Stimulated activated naive CD8-positive, alpha-beta T cell treated with anti-CD3 and anti-CD28 coated beads, Interleukin-15, Interleukin-2, amounts not matched to agents 100 ng/mL and 50 ng/mL, for 24 hours (primary cell): ENCODE data around the gene ITPK1.
A peak's percentile ranks its signal among the peaks of the same experiment; 100 is the strongest.

ENCODE experiments used
- H3K27ac Mint-ChIP-seq: one replicate; pipeline ENCODE4 v1.8.0; 2021; ENCODE audit warnings: mild to moderate bottlenecking, mixed read lengths
- H3K27me3 Mint-ChIP-seq: one replicate; pipeline ENCODE4 v1.8.0; 2021; ENCODE audit warnings: mixed read lengths
- H3K36me3 Mint-ChIP-seq: one replicate; pipeline ENCODE4 v1.8.0; 2021; ENCODE audit warnings: low read depth, mixed read lengths
- H3K4me1 Mint-ChIP-seq: one replicate; pipeline ENCODE4 v1.8.0; 2021; ENCODE audit warnings: low read depth, mixed read lengths
- H3K4me3 Mint-ChIP-seq: one replicate; pipeline ENCODE4 v1.8.0; 2021; ENCODE audit warnings: mild to moderate bottlenecking, mixed read lengths
- H3K9me3 Mint-ChIP-seq: one replicate; pipeline ENCODE4 v1.8.0; 2021; ENCODE audit warnings: mixed read lengths

ITPK1 gene

GRCh38 chr14:93102141-93102540 lies 13.6 kb downstream of the ITPK1 start:
- Mint-ChIP-seq H3K9me3 (no peaks in the 10 kb centered on the region), H3K36me3 (no peaks in the 10 kb centered on the region), H3K4me1 (peaks cover 48% of the 10 kb centered on the region), H3K4me3 (no peak overlapping the region), H3K27ac (peak overlapping the region; percentile 61), H3K27me3 (no peaks in the 10 kb centered on the region)

GRCh38 chr14:93101181-93101580 lies 14.5 kb downstream of the ITPK1 start:
- Mint-ChIP-seq H3K9me3 (no peaks in the 10 kb centered on the region), H3K27ac (no peak overlapping the region), H3K36me3 (no peaks in the 10 kb centered on the region), H3K4me3 (no peak overlapping the region), H3K27me3 (no peaks in the 10 kb centered on the region), H3K4me1 (peaks cover 40% of the 10 kb centered on the region)

GRCh38 chr14:93100570-93100969 lies 15.2 kb downstream of the ITPK1 start:
- Mint-ChIP-seq H3K36me3 (no peaks in the 10 kb centered on the region), H3K4me3 (no peak overlapping the region), H3K27me3 (no peaks in the 10 kb centered on the region), H3K9me3 (no peaks in the 10 kb centered on the region), H3K27ac (no peak overlapping the region), H3K4me1 (peaks cover 43% of the 10 kb centered on the region)

GRCh38 chr14:93100100-93100499 lies 15.6 kb downstream of the ITPK1 start:
- peaks cover 44% of the 10 kb centered on the region for H3K4me1 Mint-ChIP-seq
- no peak overlapping the region for H3K27ac Mint-ChIP-seq
- H3K27me3 Mint-ChIP-seq = no peaks in the 10 kb centered on the region
- H3K9me3 Mint-ChIP-seq = no peaks in the 10 kb centered on the region
- no peaks in the 10 kb centered on the region for H3K36me3 Mint-ChIP-seq
- no peak overlapping the region for H3K4me3 Mint-ChIP-seq

GRCh38 chr14:93099643-93100042 lies 16.1 kb downstream of the ITPK1 start:
- H3K9me3 Mint-ChIP-seq = no peaks in the 10 kb centered on the region
- no peaks in the 10 kb centered on the region for H3K27me3 Mint-ChIP-seq
- no peak overlapping the region for H3K27ac Mint-ChIP-seq
- H3K4me1 Mint-ChIP-seq = peaks cover 44% of the 10 kb centered on the region
- no peak overlapping the region for H3K4me3 Mint-ChIP-seq
- H3K36me3 Mint-ChIP-seq = no peaks in the 10 kb centered on the region

GRCh38 chr14:93099196-93099595 lies 16.5 kb downstream of the ITPK1 start:
- no peak overlapping the region for H3K4me3 Mint-ChIP-seq
- H3K27ac Mint-ChIP-seq = no peak overlapping the region
- H3K4me1 Mint-ChIP-seq = peaks cover 39% of the 10 kb centered on the region
- no peaks in the 10 kb centered on the region for H3K9me3 Mint-ChIP-seq
- no peaks in the 10 kb centered on the region for H3K36me3 Mint-ChIP-seq
- H3K27me3 Mint-ChIP-seq = no peaks in the 10 kb centered on the region

- Mint-ChIP-seq H3K36me3 (no peaks in the 10 kb centered on the region), H3K4me3 (no peak overlapping the region), H3K4me1 (peaks cover 22% of the 10 kb centered on the region), H3K27ac (no peak overlapping the region), H3K27me3 (no peaks in the 10 kb centered on the region), H3K9me3 (no peaks in the 10 kb centered on the region)
Measured at GRCh38 chr14:93096691-93097322, 18.9 kb downstream of the ITPK1 start.

- H3K4me1 Mint-ChIP-seq = peaks cover 24% of the 10 kb centered on the region
- no peaks in the 10 kb centered on the region for H3K9me3 Mint-ChIP-seq
- no peaks in the 10 kb centered on the region for H3K36me3 Mint-ChIP-seq
- H3K27me3 Mint-ChIP-seq = no peaks in the 10 kb centered on the region
- no peak overlapping the region for H3K4me3 Mint-ChIP-seq
- no peak overlapping the region for H3K27ac Mint-ChIP-seq
Measured at GRCh38 chr14:93095742-93096510, 19.8 kb downstream of the ITPK1 start.

- no peaks in the 10 kb centered on the region for H3K36me3 Mint-ChIP-seq
- no peak overlapping the region for H3K4me3 Mint-ChIP-seq
- H3K27ac Mint-ChIP-seq = no peak overlapping the region
- peaks cover 31% of the 10 kb centered on the region for H3K4me1 Mint-ChIP-seq
- H3K9me3 Mint-ChIP-seq = no peaks in the 10 kb centered on the region
- no peaks in the 10 kb centered on the region for H3K27me3 Mint-ChIP-seq
Measured at GRCh38 chr14:93094121-93094918, 21.4 kb downstream of the ITPK1 start.

- no peaks in the 10 kb centered on the region for H3K9me3 Mint-ChIP-seq
- H3K4me1 Mint-ChIP-seq = peaks cover 31% of the 10 kb centered on the region
- H3K27ac Mint-ChIP-seq = peak overlapping the region; percentile 5
- no peaks in the 10 kb centered on the region for H3K27me3 Mint-ChIP-seq
- no peaks in the 10 kb centered on the region for H3K36me3 Mint-ChIP-seq
- H3K4me3 Mint-ChIP-seq = no peak overlapping the region
Measured at GRCh38 chr14:93092606-93093556, 22.8 kb downstream of the ITPK1 start.

GRCh38 chr14:93091666-93092065 lies 24.1 kb downstream of the ITPK1 start:
- H3K9me3 Mint-ChIP-seq = no peaks in the 10 kb centered on the region
- H3K27me3 Mint-ChIP-seq = no peaks in the 10 kb centered on the region
- peaks cover 42% of the 10 kb centered on the region for H3K4me1 Mint-ChIP-seq
- peak overlapping the region; percentile 26 for H3K27ac Mint-ChIP-seq
- no peaks in the 10 kb centered on the region for H3K36me3 Mint-ChIP-seq
- no peak overlapping the region for H3K4me3 Mint-ChIP-seq

- Mint-ChIP-seq H3K27ac (no peak overlapping the region), H3K4me1 (peaks cover 44% of the 10 kb centered on the region), H3K4me3 (no peak overlapping the region), H3K27me3 (no peaks in the 10 kb centered on the region), H3K9me3 (no peaks in the 10 kb centered on the region), H3K36me3 (no peaks in the 10 kb centered on the region)
Measured at GRCh38 chr14:93090826-93091555, 24.7 kb downstream of the ITPK1 start.

GRCh38 chr14:93089521-93090269 lies 26.0 kb downstream of the ITPK1 start:
- no peaks in the 10 kb centered on the region for H3K9me3 Mint-ChIP-seq
- no peak overlapping the region for H3K4me3 Mint-ChIP-seq
- no peaks in the 10 kb centered on the region for H3K36me3 Mint-ChIP-seq
- no peak overlapping the region for H3K27ac Mint-ChIP-seq
- H3K4me1 Mint-ChIP-seq = peaks cover 50% of the 10 kb centered on the region
- H3K27me3 Mint-ChIP-seq = no peaks in the 10 kb centered on the region
